Astrocyte (in vitro differentiated cells and primary cell): ENCODE measurements around the gene GFRA1. TPM values are rescaled to one million over a fixed set of nuclear protein-coding genes. Genes with fewer than 3 reads are reported as not detected.

Experiments used
- DNase-seq: peaks from one replicate; pipeline ENCODE4 v3.0.0-alpha.2; 2010; ENCODE audit warnings: low read depth
- FAIRE-seq: peaks from 2 replicates; lab custom pipeline; 2011; peaks lifted over from hg19 to GRCh38; lab: Jason Lieb, UNC
- H2AFZ ChIP-seq: 2 replicates; pipeline ENCODE4 v1.6.0; 2012; ENCODE audit warnings: low read depth, low read length, inconsistent platforms
- H3K27ac ChIP-seq: 2 replicates; pipeline ENCODE4 v1.5.1; 2011; ENCODE audit warnings: low read depth, low read length, inconsistent platforms
- H3K27me3 ChIP-seq: 2 replicates; pipeline ENCODE4 v1.6.0; 2011; ENCODE audit warnings: low read length, inconsistent platforms; ENCODE audit not compliant: insufficient read depth
- H3K36me3 ChIP-seq: 2 replicates; pipeline ENCODE4 v1.5.1; 2011; ENCODE audit warnings: low read length, inconsistent platforms; ENCODE audit not compliant: insufficient read depth
- H3K4me1 ChIP-seq: 2 replicates; pipeline ENCODE4 v1.5.1; 2011; ENCODE audit warnings: low read length, inconsistent platforms; ENCODE audit not compliant: insufficient read depth
- H3K4me2 ChIP-seq: 2 replicates; pipeline ENCODE4 v1.6.0; 2012; ENCODE audit warnings: low read length, inconsistent platforms
- H3K4me3 ChIP-seq: 2 replicates; pipeline ENCODE4 v1.5.1; 2011; ENCODE audit warnings: low read depth, mild to moderate bottlenecking, low read length, inconsistent platforms; ENCODE audit not compliant: insufficient read depth
- H3K79me2 ChIP-seq: 2 replicates; pipeline ENCODE4 v1.6.0; 2012; ENCODE audit warnings: mild to moderate bottlenecking, low read length, inconsistent platforms; ENCODE audit not compliant: insufficient read depth
- H3K9ac ChIP-seq: 2 replicates; pipeline ENCODE4 v1.6.0; 2012; ENCODE audit warnings: mild to moderate bottlenecking, low read length, inconsistent platforms
- H3K9me3 ChIP-seq: 2 replicates; pipeline ENCODE4 v1.5.1; 2012; ENCODE audit warnings: low read depth, mild to moderate bottlenecking, low read length, inconsistent platforms; ENCODE audit not compliant: insufficient read depth
- H4K20me1 ChIP-seq: 2 replicates; pipeline ENCODE4 v1.6.0; 2012; ENCODE audit warnings: low read length, inconsistent platforms; ENCODE audit not compliant: insufficient read depth
- H3K27ac Mint-ChIP-seq: one replicate; pipeline ENCODE4 v1.8.0; 2021; ENCODE audit warnings: mild to moderate bottlenecking, mixed read lengths; ENCODE audit not compliant: unreplicated experiment
- H3K27me3 Mint-ChIP-seq: one replicate; pipeline ENCODE4 v1.8.0; 2021; ENCODE audit warnings: low read depth, mixed read lengths; ENCODE audit not compliant: unreplicated experiment
- H3K36me3 Mint-ChIP-seq: one replicate; pipeline ENCODE4 v1.8.0; 2021; ENCODE audit warnings: low read depth, mixed read lengths; ENCODE audit not compliant: unreplicated experiment
- H3K4me1 Mint-ChIP-seq: one replicate; pipeline ENCODE4 v1.8.0; 2021; ENCODE audit warnings: low read depth, mixed read lengths; ENCODE audit not compliant: unreplicated experiment
- H3K4me3 Mint-ChIP-seq: one replicate; pipeline ENCODE4 v1.8.0; 2021; ENCODE audit warnings: mild to moderate bottlenecking, moderate library complexity, mixed read lengths; ENCODE audit not compliant: unreplicated experiment
- H3K9me3 Mint-ChIP-seq: one replicate; pipeline ENCODE4 v1.8.0; 2021; ENCODE audit warnings: mild to moderate bottlenecking, mixed read lengths; ENCODE audit not compliant: unreplicated experiment
- EZH2 ChIP-seq: IDR thresholded peaks from 2 replicates; pipeline ENCODE4 v1.6.1; 2012; ENCODE audit warnings: mild to moderate bottlenecking, low read length, inconsistent platforms; ENCODE audit not compliant: insufficient read depth
- total RNA-seq: library from RNA; stranded (reverse); gene quantifications from 2 replicates; pipeline ENCODE4 v1.2.1, GENCODE V29; 2021
- TF ChIP-seq, protein P1 (sequence below): IDR thresholded peaks from 2 replicates; pipeline ENCODE4 v1.5.1; 2011; ENCODE audit warnings: low read depth, mild to moderate bottlenecking, inconsistent platforms, low read length, moderate library complexity; ENCODE audit not compliant: insufficient read depth

Gene GFRA1
- total RNA-seq, 1 donor from 2014 or later = 24.2 TPM

DNA sequence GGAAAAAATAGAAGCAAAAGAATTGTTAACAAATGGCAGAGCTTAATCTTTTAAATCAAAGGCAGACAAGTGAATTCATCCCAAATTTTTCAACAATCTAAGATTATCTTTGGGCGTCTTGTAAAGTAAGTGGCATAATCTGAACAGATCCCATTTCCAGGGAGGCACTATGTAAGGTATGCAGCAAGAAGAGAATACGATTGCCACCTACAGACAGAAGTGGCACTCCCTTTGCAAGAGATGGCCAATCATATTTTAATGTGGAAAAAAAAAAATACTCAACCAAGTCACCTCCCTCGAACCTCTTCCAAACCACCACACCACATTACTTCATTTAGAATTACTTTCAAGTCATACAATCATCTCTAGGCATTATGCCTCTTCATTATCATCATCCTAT lies 4.0 kb downstream of the GFRA1 start:
- Histone ChIP-seq H4K20me1 (no peaks in the 10 kb centered on the region), H3K9me3 (no peaks in the 10 kb centered on the region), H3K36me3 (no peaks in the 10 kb centered on the region), H3K4me2 (no peak overlapping the region), H3K27ac (no peak overlapping the region), H3K9ac (no peak overlapping the region), H3K79me2 (no peaks in the 10 kb centered on the region), H3K27me3 (peaks cover 16% of the 10 kb centered on the region), H3K4me3 (no peak overlapping the region), H2AFZ (no peak overlapping the region), H3K4me1 (peaks cover 6% of the 10 kb centered on the region)
- Mint-ChIP-seq H3K4me1 (peaks cover 3% of the 10 kb centered on the region), H3K4me3 (no peak overlapping the region), H3K9me3 (peaks cover 2% of the 10 kb centered on the region), H3K27ac (no peak overlapping the region), H3K27me3 (peaks cover 31% of the 10 kb centered on the region), H3K36me3 (no peaks in the 10 kb centered on the region)
- no peak for TF ChIP-seq EZH2
- TF ChIP-seq, protein P1, sequence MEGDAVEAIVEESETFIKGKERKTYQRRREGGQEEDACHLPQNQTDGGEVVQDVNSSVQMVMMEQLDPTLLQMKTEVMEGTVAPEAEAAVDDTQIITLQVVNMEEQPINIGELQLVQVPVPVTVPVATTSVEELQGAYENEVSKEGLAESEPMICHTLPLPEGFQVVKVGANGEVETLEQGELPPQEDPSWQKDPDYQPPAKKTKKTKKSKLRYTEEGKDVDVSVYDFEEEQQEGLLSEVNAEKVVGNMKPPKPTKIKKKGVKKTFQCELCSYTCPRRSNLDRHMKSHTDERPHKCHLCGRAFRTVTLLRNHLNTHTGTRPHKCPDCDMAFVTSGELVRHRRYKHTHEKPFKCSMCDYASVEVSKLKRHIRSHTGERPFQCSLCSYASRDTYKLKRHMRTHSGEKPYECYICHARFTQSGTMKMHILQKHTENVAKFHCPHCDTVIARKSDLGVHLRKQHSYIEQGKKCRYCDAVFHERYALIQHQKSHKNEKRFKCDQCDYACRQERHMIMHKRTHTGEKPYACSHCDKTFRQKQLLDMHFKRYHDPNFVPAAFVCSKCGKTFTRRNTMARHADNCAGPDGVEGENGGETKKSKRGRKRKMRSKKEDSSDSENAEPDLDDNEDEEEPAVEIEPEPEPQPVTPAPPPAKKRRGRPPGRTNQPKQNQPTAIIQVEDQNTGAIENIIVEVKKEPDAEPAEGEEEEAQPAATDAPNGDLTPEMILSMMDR = no peak
- no peak for FAIRE-seq
- DNase-seq = no peak

GRCh38 chr10:116265686-116266085 lies 7.3 kb downstream of the GFRA1 start:
- no peak for FAIRE-seq
- Mint-ChIP-seq H3K9me3 (peaks cover 2% of the 10 kb centered on the region), H3K4me3 (no peak overlapping the region), H3K36me3 (no peaks in the 10 kb centered on the region), H3K27ac (no peak overlapping the region), H3K4me1 (no peaks in the 10 kb centered on the region), H3K27me3 (peaks cover 26% of the 10 kb centered on the region)
- Histone ChIP-seq H3K79me2 (no peaks in the 10 kb centered on the region), H4K20me1 (no peaks in the 10 kb centered on the region), H3K9me3 (no peaks in the 10 kb centered on the region), H3K9ac (no peak overlapping the region), H3K4me1 (no peaks in the 10 kb centered on the region), H2AFZ (no peak overlapping the region), H3K4me2 (no peak overlapping the region), H3K4me3 (no peak overlapping the region), H3K36me3 (no peaks in the 10 kb centered on the region), H3K27ac (no peak overlapping the region), H3K27me3 (peaks cover 7% of the 10 kb centered on the region)
- TF ChIP-seq, protein P1 = no peak
- no peak for TF ChIP-seq EZH2
- DNase-seq = no peak

GRCh38 chr10:116263870-116264655 lies 8.9 kb downstream of the GFRA1 start:
- no peaks in the 10 kb centered on the region for H3K9me3 ChIP-seq
- peaks cover 13% of the 10 kb centered on the region for H3K27me3 Mint-ChIP-seq
- no peaks in the 10 kb centered on the region for H3K36me3 Mint-ChIP-seq
- no peak for TF ChIP-seq EZH2
- TF ChIP-seq, protein P1 = no peak
- H3K36me3 ChIP-seq = no peaks in the 10 kb centered on the region
- H3K9ac ChIP-seq = no peak overlapping the region
- H3K4me1 Mint-ChIP-seq = no peaks in the 10 kb centered on the region
- no peak overlapping the region for H2AFZ ChIP-seq
- H4K20me1 ChIP-seq = no peaks in the 10 kb centered on the region
- H3K9me3 Mint-ChIP-seq = peaks cover 2% of the 10 kb centered on the region
- no peaks in the 10 kb centered on the region for H3K4me1 ChIP-seq
- H3K4me3 ChIP-seq = no peak overlapping the region
- no peak overlapping the region for H3K27ac ChIP-seq
- FAIRE-seq = no peak
- peak; percentile 55 for DNase-seq
- no peaks in the 10 kb centered on the region for H3K79me2 ChIP-seq
- no peak overlapping the region for H3K27ac Mint-ChIP-seq
- no peak overlapping the region for H3K4me2 ChIP-seq
- peaks cover 2% of the 10 kb centered on the region for H3K27me3 ChIP-seq
- H3K4me3 Mint-ChIP-seq = no peak overlapping the region
